GM21529 (cell line): ENCODE measurements around the gene MEF2A.

Source experiments
- ATAC-seq: cut with Tn5 transposase; IDR thresholded peaks from one replicate; pipeline ENCODE4 v1.9.1; 2021; ENCODE audit not compliant: unreplicated experiment

MEF2A gene

GRCh38 chr15:99562238-99562637, 3.5 kb upstream of the MEF2A start:
- ATAC-seq = no peak

- ATAC-seq = peak; percentile 51
Measured at GRCh38 chr15:99564221-99565048, 1.3 kb upstream of the MEF2A start.

GRCh38 chr15:99565049-99565298, 810 bp upstream of the MEF2A start:
- ATAC-seq = no peak

GRCh38 chr15:99566157-99566897, 543 bp downstream of the MEF2A start:
- ATAC-seq = no peak

GRCh38 chr15:99568625-99569352, 3.0 kb downstream of the MEF2A start:
- ATAC-seq = no peak

- peak; percentile 57 for ATAC-seq
Measured at GRCh38 chr15:99571299-99571698, 5.5 kb downstream of the MEF2A start.

DNA sequence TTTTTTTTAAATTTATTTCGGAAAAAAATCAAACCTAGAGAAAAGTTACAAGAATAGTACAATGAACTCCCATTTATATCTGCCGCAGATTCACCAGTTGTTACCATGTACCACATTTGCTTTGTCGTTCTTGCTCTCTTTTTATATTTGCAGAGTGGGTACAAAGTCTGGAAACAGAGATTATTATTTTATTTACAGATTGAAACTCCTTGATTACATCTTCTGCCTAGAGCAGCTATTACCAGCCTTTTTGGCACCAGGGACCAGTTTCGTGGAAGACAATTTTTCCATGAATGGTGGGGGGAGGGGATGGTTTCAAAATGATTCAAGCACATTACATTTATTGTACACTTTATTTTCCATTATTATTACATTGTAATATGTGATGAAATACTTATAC, 8.3 kb downstream of the MEF2A start:
- ATAC-seq = no peak

DNA sequence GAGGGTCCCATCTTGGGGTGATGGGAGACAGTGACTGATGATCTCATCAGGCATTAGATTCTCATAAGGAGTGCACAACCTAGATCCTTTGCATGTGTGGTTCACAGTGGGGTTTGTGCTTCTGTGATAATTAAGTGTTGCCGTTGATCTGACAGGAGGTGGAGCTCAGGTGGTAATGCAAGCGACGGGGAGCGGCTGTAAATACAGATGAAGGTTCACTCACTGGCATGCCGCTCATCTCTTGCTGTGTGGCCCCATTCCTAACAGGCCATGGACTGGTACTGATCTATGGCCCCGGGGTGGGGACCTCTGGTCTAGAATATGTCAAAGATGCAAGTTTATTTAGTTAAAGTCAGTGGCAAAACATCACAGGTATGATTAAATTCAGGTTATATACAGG, 8.7 kb downstream of the MEF2A start:
- ATAC-seq = no peak

DNA sequence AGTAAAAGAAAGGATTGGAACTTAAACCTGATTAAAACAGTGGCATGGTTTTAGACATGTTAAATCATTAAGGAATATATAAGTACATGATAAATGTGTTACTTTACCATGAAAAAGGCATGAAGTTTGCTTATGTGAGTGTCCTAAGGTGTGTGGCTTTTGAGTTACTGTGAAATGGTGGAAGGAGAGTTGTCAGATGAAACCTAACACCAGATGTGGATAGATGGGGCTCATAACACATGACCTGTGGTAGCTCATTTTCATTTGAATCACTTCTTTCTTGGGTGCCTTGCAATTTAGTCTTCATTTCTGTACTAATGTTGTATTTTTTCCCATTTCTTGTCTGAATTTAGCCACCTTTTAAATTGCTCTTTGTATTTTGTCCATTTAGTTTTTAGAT, 13.0 kb downstream of the MEF2A start:
- ATAC-seq = peak; percentile 61

GRCh38 chr15:99580076-99580475, 14.3 kb downstream of the MEF2A start:
- no peak for ATAC-seq

GRCh38 chr15:99582508-99582960, 16.8 kb downstream of the MEF2A start:
- no peak for ATAC-seq

GRCh38 chr15:99584081-99584600, 18.4 kb downstream of the MEF2A start:
- no peak for ATAC-seq

DNA sequence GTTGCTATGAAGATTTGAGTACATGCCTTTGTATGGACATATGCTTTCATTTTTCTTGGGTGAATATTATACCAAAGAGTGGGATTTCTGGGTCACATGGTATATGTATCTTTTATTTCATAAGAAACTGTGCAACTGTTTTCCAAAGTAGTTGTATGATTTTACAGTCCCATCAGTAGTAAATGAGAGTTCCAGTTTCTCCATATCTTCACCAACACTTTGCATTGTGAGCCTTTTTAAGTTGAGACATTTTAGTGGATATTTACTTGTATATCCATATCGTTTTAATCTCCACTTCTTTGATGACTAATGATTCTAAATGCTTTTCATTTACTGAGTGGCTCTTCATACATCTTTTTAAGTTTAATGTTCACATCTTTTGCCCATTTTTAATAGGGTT, 20.3 kb downstream of the MEF2A start:
- ATAC-seq = no peak

GRCh38 chr15:99589801-99590200, 24.0 kb downstream of the MEF2A start:
- ATAC-seq = no peak

GRCh38 chr15:99590913-99591646, 25.3 kb downstream of the MEF2A start:
- ATAC-seq = peak; percentile 78

DNA sequence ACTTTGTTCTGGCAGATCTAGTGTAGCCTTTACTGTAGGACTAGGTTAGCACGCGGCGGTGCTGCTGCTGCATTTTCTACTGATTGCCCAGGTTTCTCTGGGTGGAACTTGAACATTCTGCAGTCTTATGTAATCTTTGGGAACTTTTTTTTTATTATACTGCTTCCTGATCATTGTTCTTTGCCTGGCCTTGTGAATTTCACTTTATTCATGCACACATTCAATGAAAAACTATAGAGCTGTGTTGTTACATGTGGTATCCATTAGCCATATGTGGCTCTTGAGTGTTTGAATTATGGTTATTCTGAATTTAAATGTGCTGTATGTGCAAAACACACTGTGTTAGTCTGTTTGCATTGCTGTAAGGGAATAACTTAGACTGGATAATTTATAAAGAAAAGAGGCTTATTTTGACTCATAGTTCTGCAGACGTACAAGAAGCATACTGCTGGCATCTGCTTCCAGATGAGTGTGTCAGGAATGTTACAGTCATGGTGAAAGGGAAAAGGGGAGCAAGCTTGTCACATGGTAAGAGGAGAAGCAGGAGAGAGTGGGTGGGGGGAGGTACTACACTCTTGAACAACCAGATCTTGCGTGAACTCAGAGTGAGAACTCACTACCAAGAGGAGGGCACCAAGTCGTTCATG, 26.5 kb downstream of the MEF2A start:
- no peak for ATAC-seq

GRCh38 chr15:99593070-99593469, 27.3 kb downstream of the MEF2A start:
- no peak for ATAC-seq

DNA sequence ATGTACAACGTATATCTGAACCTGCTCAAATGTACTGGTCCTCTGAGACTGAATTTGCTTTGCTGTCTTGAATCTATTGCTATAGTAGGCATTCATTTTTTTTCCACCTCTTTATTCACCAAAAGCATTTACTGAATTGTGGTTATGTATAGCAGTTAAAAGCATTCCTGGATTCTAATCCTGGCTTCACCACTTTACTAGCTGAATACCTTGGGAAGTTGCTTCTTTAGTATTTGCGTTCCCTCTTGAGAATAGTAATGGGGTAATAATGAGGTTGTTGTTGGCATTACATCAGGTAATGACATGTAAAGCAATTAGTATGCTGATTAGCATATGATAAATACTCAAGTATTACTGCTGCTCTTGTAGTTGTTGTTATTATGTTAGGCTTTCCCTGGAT, 29.1 kb downstream of the MEF2A start:
- no peak for ATAC-seq

GRCh38 chr15:99598296-99598695, 32.5 kb downstream of the MEF2A start:
- ATAC-seq = no peak

DNA sequence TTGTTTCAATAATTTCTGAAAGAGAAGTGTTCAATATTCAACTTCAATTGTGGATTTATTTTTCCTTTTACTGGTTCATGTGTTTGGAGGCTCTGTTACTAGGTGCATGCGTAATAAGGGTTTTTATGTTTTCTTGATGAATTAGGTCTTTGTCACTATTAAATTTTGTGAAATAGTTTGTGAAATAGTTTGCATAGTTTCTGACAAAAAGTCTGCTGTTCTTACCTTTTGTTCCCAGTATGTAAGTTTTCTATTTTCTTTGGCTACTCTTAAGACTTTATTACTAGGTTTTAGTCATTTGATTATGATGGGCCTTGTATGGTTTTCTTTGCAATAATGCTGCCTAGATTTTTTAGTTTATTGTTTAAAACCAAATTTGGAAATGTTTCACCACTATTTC, 38.0 kb downstream of the MEF2A start:
- no peak for ATAC-seq

DNA sequence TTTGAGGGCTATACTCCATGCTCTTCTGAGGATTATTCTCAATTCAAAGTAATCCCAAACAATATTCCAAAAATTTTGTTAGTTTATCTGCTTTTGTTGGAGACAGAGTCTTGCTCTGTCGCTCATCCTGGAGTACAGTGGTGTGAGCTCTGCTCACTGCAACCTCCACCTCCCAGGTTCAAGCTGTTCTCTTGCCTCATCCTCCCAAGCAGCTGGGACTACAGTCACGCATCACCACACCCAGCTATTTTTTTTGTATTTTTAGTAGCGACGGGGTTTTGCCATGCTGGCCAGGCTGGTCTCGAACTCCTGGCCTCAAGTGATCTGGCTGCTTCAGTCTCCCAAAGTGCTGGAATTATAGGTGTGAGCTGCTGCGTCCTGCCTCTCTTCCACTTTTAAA, 39.1 kb downstream of the MEF2A start:
- no peak for ATAC-seq
